Liver (tissue), 9 donors: ENCODE measurements around the gene PRDM10. TPM values are rescaled to one million over a fixed set of nuclear protein-coding genes. Genes with fewer than 3 reads are reported as not detected.

Source experiments
- DNase-seq: peaks from one replicate; pipeline ENCODE4 v3.0.0-alpha.2; 2017; ENCODE audit warnings: low spot score
- H3K27ac ChIP-seq, 2 donors: one replicate each; pipeline ENCODE4 v1.7.0; 2013; ENCODE audit warnings: inconsistent platforms in 2 of 2, low read length in 2 of 2, control low read depth in 1 of 2, low read depth in 1 of 2, mild to moderate bottlenecking in 1 of 2
- H3K27me3 ChIP-seq, 4 donors: one replicate each; pipeline versions ENCODE4 v1.6.1 to v1.7.0; 2013; ENCODE audit warnings: low read length in 3 of 4, inconsistent platforms in 1 of 4, mild to moderate bottlenecking in 1 of 4, moderate library complexity in 1 of 4; ENCODE audit not compliant: control insufficient read depth in 4 of 4, insufficient read depth in 4 of 4
- H3K36me3 ChIP-seq, 4 donors: one replicate each; pipeline versions ENCODE4 v1.6.1 to v1.7.0; 2013; ENCODE audit warnings: low read length in 3 of 4, mild to moderate bottlenecking in 3 of 4, low read depth in 1 of 4, moderate library complexity in 1 of 4; ENCODE audit not compliant: control insufficient read depth in 4 of 4, insufficient read depth in 3 of 4
- H3K4me1 ChIP-seq, 4 donors: one replicate each; pipeline versions ENCODE4 v1.6.1 to v1.7.0; 2013; ENCODE audit warnings: low read length in 3 of 4, mild to moderate bottlenecking in 3 of 4, moderate library complexity in 1 of 4; ENCODE audit not compliant: control insufficient read depth in 4 of 4, insufficient read depth in 4 of 4
- H3K4me3 ChIP-seq, 3 donors: one replicate each; pipeline versions ENCODE4 v1.6.1 to v1.7.0; 2013; ENCODE audit warnings: low read length in 3 of 3, control low read depth in 1 of 3, low read depth in 1 of 3, mild to moderate bottlenecking in 1 of 3
- H3K9ac ChIP-seq, 2 donors: one replicate each; pipeline ENCODE4 v1.7.0; 2013; ENCODE audit warnings: low read length in 2 of 2, mild to moderate bottlenecking in 2 of 2, moderate library complexity in 2 of 2, control low read depth in 1 of 2, low read depth in 1 of 2
- H3K9me3 ChIP-seq, 4 donors: one replicate each; pipeline versions ENCODE4 v1.6.1 to v1.7.0; 2013; ENCODE audit warnings: low read length in 3 of 4; ENCODE audit not compliant: control insufficient read depth in 4 of 4
- EGR1 ChIP-seq, 2 donors: IDR thresholded peaks; 2 replicates each; pipeline ENCODE4 v1.6.1; 2016 to 2018; ENCODE audit warnings: antibody characterized with exemption in 2 of 2, low read depth in 2 of 2
- FOXA1 ChIP-seq: IDR thresholded peaks from 2 replicates; pipeline ENCODE4 v1.6.1; 2016; ENCODE audit warnings: antibody characterized with exemption
- FOXA2 ChIP-seq: IDR thresholded peaks from 2 replicates; pipeline ENCODE4 v1.6.1; 2016; ENCODE audit warnings: antibody characterized with exemption
- GABPA ChIP-seq, 2 donors: IDR thresholded peaks in 1 of 2; conservative IDR thresholded peaks in 1 of 2; 2 replicates each; pipeline ENCODE4 v1.6.1; 2016; ENCODE audit warnings: antibody characterized with exemption in 2 of 2, mild to moderate bottlenecking in 1 of 2, moderate library complexity in 1 of 2
- HNF4A ChIP-seq, 2 donors: conservative IDR thresholded peaks; 2 replicates each; pipeline ENCODE4 v1.6.1; 2016; ENCODE audit warnings: antibody characterized with exemption in 2 of 2, mild to moderate bottlenecking in 2 of 2
- HNF4G ChIP-seq: IDR thresholded peaks from 2 replicates; pipeline ENCODE4 v1.6.1; 2016; ENCODE audit warnings: antibody characterized with exemption
- JUND ChIP-seq, 2 donors: IDR thresholded peaks; 2 replicates each; pipeline ENCODE4 v1.6.1; 2016; ENCODE audit warnings: antibody characterized with exemption in 2 of 2
- NR2F2 ChIP-seq: IDR thresholded peaks from 2 replicates; pipeline ENCODE4 v1.6.1; 2016; ENCODE audit warnings: antibody characterized with exemption
- RAD21 ChIP-seq, 2 donors: IDR thresholded peaks; 2 replicates each; pipeline ENCODE4 v1.6.1; 2016; ENCODE audit warnings: antibody characterized with exemption in 2 of 2, mild to moderate bottlenecking in 2 of 2
- RXRA ChIP-seq, 2 donors: IDR thresholded peaks; 2 replicates each; pipeline ENCODE4 v1.6.1; 2017 to 2018; ENCODE audit warnings: antibody characterized with exemption in 2 of 2, mild to moderate bottlenecking in 1 of 2
- SP1 ChIP-seq: IDR thresholded peaks from 2 replicates; pipeline ENCODE4 v1.6.1; 2018; ENCODE audit warnings: antibody characterized with exemption, mild to moderate bottlenecking
- TAF1 ChIP-seq: conservative IDR thresholded peaks from 2 replicates; pipeline ENCODE4 v1.6.1; 2016; ENCODE audit warnings: antibody characterized with exemption, mild to moderate bottlenecking
- YY1 ChIP-seq: IDR thresholded peaks from 2 replicates; pipeline ENCODE4 v1.6.1; 2016; ENCODE audit warnings: antibody characterized with exemption, mild to moderate bottlenecking
- WGBS: extraction: QIAGEN DNeasy Blood & Tissue Kit; methylation state at CpG from one replicate; pipeline ENCODE4 v1.1.7; 2013; 5-methylcytosine and 5-hydroxymethylcytosine counted together
- polyA plus RNA-seq, 2 donors: library from polyadenylated mRNA; stranded (reverse) in 1 of 2; unstranded in 1 of 2; fragments of 200-250 nt in 1 of 2; fragments of >200 nt in 1 of 2; fragmentation: Nextera tagmentation in 1 of 2; extraction: Ambion mirVana in 1 of 2; gene quantifications; one replicate each; pipeline versions ENCODE4 v1.2.1 to v1.2.3, GENCODE V29; 2013 to 2015
- total RNA-seq, 2 donors: library from RNA; depleted of rRNA; stranded (reverse); fragments of >200 nt; gene quantifications; one replicate each; pipeline ENCODE4 v1.2.3, GENCODE V29; 2014
- TF ChIP-seq, protein P1 (sequence below): IDR thresholded peaks from 2 replicates; pipeline ENCODE4 v1.6.1; 2016; ENCODE audit warnings: antibody characterized with exemption
- TF ChIP-seq, protein P2 (sequence below): IDR thresholded peaks from 2 replicates; pipeline ENCODE4 v1.6.1; 2016; ENCODE audit warnings: antibody characterized with exemption
- TF ChIP-seq, protein P3 (sequence below): IDR thresholded peaks from 2 replicates; pipeline ENCODE4 v1.6.1; 2016; ENCODE audit warnings: antibody characterized with exemption
- TF ChIP-seq, protein P4 (sequence below): IDR thresholded peaks from 2 replicates; pipeline ENCODE4 v1.6.1; 2016; ENCODE audit warnings: antibody characterized with exemption, mild to moderate bottlenecking
- TF ChIP-seq, protein P5 (sequence below): fragments of 150-350 bp; IDR thresholded peaks from 2 replicates; pipeline ENCODE4 v1.5.1; 2017; ENCODE audit warnings: improper control_type of control experiment, low read depth, low read length; ENCODE audit not compliant: missing input control
- donor health status: healthy.
- donor health status: healthy.
- donor health status: healthy.
- donor health status: healthy.
- donor health status: healthy.

PRDM10 gene
- total and polyA plus RNA-seq, 4 donors: 1.4 to 7.2 (median 3.9) TPM

DNA sequence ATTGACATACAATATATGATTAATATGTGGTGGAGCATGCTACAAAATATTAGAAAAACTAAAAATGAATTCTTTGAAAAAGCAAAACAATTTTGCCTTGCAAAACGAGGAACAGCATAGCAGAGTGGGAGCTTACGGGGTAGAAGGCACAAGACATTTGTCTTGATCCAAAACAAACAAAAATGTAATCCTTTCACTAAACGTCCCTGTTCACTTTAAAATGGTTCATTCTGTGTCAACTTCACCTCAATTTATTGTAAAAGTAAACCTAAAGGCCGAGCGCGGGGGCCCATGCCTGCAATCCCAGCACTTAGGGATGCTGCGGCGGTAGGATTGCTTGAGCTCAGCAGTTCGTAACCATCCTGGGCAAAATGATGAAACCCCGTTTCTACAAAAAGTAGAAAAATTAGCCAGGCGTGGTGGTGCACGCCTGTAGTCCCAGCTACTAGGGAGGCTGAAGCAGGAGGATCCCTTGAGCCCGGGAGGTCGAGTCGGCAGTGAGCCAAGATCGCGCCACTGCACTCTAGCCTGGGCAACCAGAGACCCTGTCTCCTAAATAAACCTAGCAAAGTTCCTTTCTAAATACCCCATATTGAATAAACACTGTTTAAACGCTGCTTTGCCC is 2.0 kb downstream of the PRDM10 start:
- peak overlapping the region; percentile 98 to 99 for H3K27ac ChIP-seq
- TF ChIP-seq RAD21 (IDR thresholded peaks at IDR 0.05): no peak
- TF ChIP-seq FOXA1: no peak
- TF ChIP-seq YY1: peak; percentile 8
- 49% methylated on average over 18 of the region's 18 CpGs for WGBS
- no peak for DNase-seq
- H3K9ac ChIP-seq: peak overlapping the region; percentile 78 to 96
- peak overlapping the region; percentile 72 to 98 (median 79) for H3K4me3 ChIP-seq
- no peaks in the 10 kb centered on the region for H3K36me3 ChIP-seq
- no peaks in the 10 kb centered on the region for H3K27me3 ChIP-seq
- H3K4me1 ChIP-seq: peaks cover 8 to 52% (median 31%) of the 10 kb centered on the region in 4 donors
- no peaks in the 10 kb centered on the region for H3K9me3 ChIP-seq

DNA sequence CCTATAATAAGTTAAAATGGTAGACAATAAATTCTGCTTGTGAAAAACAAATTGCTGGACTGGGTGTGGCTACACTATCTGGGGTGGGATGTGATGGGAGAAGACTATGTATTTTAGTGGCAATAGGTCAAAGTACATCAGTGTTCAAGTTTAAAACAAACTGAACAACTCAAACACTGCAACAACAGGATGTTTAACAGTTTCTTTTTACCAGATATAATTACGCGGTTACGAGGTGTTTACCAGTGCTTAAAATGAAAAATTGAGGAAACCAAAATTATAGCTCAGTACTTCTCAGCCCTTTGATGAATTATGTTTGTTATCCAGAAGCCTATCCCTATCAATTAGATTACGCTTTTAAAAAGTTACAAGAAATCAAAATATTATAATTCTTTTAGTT is 3.2 kb downstream of the PRDM10 start:
- Histone ChIP-seq H3K4me1 (peaks cover 13 to 59% (median 37%) of the 10 kb centered on the region in 4 donors), H3K27ac (peak overlapping the region; percentile 98 to 99), H3K36me3 (no peaks in the 10 kb centered on the region), H3K9ac (peak overlapping the region; percentile 43 to 84), H3K27me3 (no peaks in the 10 kb centered on the region), H3K9me3 (no peaks in the 10 kb centered on the region), H3K4me3 (peak overlapping the region in 2 of 3 donors; percentile 8 to 30)
- no peak for DNase-seq
- TF ChIP-seq EGR1 (IDR thresholded peaks at IDR 0.05; ENCODE audit: low read depth in 2 of 2): peak in 1 of 2 donors; percentile 10
- TF ChIP-seq GABPA (IDR thresholded peaks at IDR 0.05 in 1 of 2, conservative IDR thresholded peaks at IDR 0.05 in 1 of 2): peak in 1 of 2 donors; percentile 30
- TF ChIP-seq, protein P1, sequence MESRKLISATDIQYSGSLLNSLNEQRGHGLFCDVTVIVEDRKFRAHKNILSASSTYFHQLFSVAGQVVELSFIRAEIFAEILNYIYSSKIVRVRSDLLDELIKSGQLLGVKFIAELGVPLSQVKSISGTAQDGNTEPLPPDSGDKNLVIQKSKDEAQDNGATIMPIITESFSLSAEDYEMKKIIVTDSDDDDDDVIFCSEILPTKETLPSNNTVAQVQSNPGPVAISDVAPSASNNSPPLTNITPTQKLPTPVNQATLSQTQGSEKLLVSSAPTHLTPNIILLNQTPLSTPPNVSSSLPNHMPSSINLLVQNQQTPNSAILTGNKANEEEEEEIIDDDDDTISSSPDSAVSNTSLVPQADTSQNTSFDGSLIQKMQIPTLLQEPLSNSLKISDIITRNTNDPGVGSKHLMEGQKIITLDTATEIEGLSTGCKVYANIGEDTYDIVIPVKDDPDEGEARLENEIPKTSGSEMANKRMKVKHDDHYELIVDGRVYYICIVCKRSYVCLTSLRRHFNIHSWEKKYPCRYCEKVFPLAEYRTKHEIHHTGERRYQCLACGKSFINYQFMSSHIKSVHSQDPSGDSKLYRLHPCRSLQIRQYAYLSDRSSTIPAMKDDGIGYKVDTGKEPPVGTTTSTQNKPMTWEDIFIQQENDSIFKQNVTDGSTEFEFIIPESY: peak; percentile 49
- peak in 1 of 2 donors; percentile 21 for TF ChIP-seq RAD21 (IDR thresholded peaks at IDR 0.05)
- TF ChIP-seq, protein P2, sequence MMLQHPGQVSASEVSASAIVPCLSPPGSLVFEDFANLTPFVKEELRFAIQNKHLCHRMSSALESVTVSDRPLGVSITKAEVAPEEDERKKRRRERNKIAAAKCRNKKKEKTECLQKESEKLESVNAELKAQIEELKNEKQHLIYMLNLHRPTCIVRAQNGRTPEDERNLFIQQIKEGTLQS: peak; percentile 9
- TF ChIP-seq, protein P3, sequence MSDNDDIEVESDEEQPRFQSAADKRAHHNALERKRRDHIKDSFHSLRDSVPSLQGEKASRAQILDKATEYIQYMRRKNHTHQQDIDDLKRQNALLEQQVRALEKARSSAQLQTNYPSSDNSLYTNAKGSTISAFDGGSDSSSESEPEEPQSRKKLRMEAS: peak; percentile 33
- TF ChIP-seq JUND (IDR thresholded peaks at IDR 0.05): peak in 1 of 2 donors; percentile 62
- TF ChIP-seq RXRA (IDR thresholded peaks at IDR 0.05): peak; percentile 65 to 70
- peak; percentile 80 for TF ChIP-seq TAF1
- peak; percentile 82 for TF ChIP-seq HNF4G
- TF ChIP-seq, protein P4, sequence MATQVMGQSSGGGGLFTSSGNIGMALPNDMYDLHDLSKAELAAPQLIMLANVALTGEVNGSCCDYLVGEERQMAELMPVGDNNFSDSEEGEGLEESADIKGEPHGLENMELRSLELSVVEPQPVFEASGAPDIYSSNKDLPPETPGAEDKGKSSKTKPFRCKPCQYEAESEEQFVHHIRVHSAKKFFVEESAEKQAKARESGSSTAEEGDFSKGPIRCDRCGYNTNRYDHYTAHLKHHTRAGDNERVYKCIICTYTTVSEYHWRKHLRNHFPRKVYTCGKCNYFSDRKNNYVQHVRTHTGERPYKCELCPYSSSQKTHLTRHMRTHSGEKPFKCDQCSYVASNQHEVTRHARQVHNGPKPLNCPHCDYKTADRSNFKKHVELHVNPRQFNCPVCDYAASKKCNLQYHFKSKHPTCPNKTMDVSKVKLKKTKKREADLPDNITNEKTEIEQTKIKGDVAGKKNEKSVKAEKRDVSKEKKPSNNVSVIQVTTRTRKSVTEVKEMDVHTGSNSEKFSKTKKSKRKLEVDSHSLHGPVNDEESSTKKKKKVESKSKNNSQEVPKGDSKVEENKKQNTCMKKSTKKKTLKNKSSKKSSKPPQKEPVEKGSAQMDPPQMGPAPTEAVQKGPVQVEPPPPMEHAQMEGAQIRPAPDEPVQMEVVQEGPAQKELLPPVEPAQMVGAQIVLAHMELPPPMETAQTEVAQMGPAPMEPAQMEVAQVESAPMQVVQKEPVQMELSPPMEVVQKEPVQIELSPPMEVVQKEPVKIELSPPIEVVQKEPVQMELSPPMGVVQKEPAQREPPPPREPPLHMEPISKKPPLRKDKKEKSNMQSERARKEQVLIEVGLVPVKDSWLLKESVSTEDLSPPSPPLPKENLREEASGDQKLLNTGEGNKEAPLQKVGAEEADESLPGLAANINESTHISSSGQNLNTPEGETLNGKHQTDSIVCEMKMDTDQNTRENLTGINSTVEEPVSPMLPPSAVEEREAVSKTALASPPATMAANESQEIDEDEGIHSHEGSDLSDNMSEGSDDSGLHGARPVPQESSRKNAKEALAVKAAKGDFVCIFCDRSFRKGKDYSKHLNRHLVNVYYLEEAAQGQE: peak; percentile 62
- peak; percentile 94 to 95 for TF ChIP-seq HNF4A (conservative IDR thresholded peaks at IDR 0.05)
- no peak for TF ChIP-seq NR2F2
- TF ChIP-seq YY1: peak; percentile 76
- TF ChIP-seq FOXA2: peak; percentile 51
- no peak for TF ChIP-seq FOXA1
- TF ChIP-seq SP1: peak; percentile 95
- TF ChIP-seq, protein P5, sequence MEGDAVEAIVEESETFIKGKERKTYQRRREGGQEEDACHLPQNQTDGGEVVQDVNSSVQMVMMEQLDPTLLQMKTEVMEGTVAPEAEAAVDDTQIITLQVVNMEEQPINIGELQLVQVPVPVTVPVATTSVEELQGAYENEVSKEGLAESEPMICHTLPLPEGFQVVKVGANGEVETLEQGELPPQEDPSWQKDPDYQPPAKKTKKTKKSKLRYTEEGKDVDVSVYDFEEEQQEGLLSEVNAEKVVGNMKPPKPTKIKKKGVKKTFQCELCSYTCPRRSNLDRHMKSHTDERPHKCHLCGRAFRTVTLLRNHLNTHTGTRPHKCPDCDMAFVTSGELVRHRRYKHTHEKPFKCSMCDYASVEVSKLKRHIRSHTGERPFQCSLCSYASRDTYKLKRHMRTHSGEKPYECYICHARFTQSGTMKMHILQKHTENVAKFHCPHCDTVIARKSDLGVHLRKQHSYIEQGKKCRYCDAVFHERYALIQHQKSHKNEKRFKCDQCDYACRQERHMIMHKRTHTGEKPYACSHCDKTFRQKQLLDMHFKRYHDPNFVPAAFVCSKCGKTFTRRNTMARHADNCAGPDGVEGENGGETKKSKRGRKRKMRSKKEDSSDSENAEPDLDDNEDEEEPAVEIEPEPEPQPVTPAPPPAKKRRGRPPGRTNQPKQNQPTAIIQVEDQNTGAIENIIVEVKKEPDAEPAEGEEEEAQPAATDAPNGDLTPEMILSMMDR: no peak
- 35% methylated on average over 4 of the region's 4 CpGs for WGBS
